ENCODE data around the gene RALGDS. TPM values are rescaled to one million over a fixed set of nuclear protein-coding genes. Genes with fewer than 3 reads are reported as not detected.

Gene RALGDS
- total RNA-seq, 2 donors from 2014 or later: 27.8 to 64.6 TPM

- no peak for DNase-seq
- no peak for ATAC-seq
- no peak overlapping the region for H3K4me3 ChIP-seq
- no peaks in the 10 kb centered on the region for H3K27me3 ChIP-seq
- no peak overlapping the region for H3K27ac ChIP-seq
- H3K9me3 ChIP-seq: no peaks in the 10 kb centered on the region
- TF ChIP-seq, protein P1, sequence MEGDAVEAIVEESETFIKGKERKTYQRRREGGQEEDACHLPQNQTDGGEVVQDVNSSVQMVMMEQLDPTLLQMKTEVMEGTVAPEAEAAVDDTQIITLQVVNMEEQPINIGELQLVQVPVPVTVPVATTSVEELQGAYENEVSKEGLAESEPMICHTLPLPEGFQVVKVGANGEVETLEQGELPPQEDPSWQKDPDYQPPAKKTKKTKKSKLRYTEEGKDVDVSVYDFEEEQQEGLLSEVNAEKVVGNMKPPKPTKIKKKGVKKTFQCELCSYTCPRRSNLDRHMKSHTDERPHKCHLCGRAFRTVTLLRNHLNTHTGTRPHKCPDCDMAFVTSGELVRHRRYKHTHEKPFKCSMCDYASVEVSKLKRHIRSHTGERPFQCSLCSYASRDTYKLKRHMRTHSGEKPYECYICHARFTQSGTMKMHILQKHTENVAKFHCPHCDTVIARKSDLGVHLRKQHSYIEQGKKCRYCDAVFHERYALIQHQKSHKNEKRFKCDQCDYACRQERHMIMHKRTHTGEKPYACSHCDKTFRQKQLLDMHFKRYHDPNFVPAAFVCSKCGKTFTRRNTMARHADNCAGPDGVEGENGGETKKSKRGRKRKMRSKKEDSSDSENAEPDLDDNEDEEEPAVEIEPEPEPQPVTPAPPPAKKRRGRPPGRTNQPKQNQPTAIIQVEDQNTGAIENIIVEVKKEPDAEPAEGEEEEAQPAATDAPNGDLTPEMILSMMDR (IDR thresholded peaks at IDR 0.05): no peak
- no peak for TF ChIP-seq POLR2A (IDR thresholded peaks at IDR 0.05)
- no peaks in the 10 kb centered on the region for H3K4me1 ChIP-seq
- 76 to 83% methylated on average over 2 to 9 of the region's 9 CpGs for WGBS, 2 donors
- intact Hi-C loops (cut with DNase I): no loop called here
- no peaks in the 10 kb centered on the region for H3K36me3 ChIP-seq (replicated peaks in 1 of 2; ENCODE audit: insufficient read depth in 1 of 2, low read depth in 2 of 2)
Measured at GRCh38 chr9:133155156-133155555, 34.1 kb upstream of the RALGDS start.

GRCh38 chr9:133154097-133154989 is 33.3 kb upstream of the RALGDS start:
- no peak for ATAC-seq
- WGBS, 2 donors: 85 to 89% methylated on average over 10 to 13 of the region's 13 CpGs
- Histone ChIP-seq H3K27ac (no peak overlapping the region), H3K36me3 (replicated peaks in 1 of 2; ENCODE audit: insufficient read depth in 1 of 2, low read depth in 2 of 2) (no peaks in the 10 kb centered on the region), H3K9me3 (no peaks in the 10 kb centered on the region), H3K4me1 (peaks cover 8% of the 10 kb centered on the region), H3K4me3 (no peak overlapping the region), H3K27me3 (no peaks in the 10 kb centered on the region)
- intact Hi-C loops (cut with DNase I): no loop called here
- DNase-seq: no peak
- TF ChIP-seq POLR2A (IDR thresholded peaks at IDR 0.05): no peak
- TF ChIP-seq, protein P1 (IDR thresholded peaks at IDR 0.05): no peak

- intact Hi-C loops (cut with DNase I): no loop called here
Measured at GRCh38 chr9:133153227-133154096, 32.4 kb upstream of the RALGDS start.

DNA sequence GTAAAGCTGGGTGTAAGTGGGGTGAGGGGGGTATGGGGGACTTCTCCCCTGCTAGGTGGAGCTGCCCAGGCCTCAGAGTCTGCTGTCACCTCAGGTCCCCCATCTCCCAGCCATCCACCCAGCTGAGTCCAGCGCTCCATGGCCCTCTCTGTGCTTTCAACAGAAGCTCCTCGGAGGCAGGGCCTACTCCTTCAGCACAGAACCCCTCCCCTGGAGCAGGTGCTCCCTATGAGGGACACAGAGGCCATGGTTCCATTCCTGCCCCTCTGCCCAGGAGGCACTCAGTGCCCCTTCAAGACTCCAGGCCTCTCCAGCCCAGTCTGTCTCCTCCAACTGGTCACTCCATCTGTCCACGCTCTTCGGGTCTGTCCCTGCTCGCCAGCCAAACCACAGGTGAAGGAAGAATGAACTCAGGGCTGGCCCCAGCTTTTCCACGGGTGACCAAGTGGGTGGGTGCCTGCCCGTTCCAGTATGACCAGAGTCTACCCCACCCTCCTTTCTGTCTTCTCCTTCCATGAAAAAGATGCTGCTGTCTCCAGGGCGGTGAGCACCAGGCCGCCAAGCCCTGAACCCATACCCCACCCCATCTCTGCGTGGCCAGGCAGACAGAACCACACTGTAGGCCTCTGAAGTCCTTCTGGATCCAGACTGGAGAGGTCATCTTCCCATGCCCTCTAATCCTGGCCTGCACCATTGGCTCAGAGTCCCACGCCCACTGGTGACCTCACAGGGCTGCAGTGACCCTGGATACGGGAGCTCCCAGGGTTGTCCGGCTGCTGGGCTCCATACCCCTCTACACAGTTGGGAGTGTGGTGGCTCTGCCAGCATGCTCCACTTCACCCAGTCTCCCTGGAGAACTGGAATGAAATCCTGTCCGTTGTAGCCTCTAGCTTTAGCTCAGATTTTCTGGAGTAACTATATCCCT is 30.8 kb upstream of the RALGDS start:
- H3K27me3 ChIP-seq: no peaks in the 10 kb centered on the region
- 76 to 82% methylated on average over 8 to 14 of the region's 14 CpGs for WGBS, 2 donors
- intact Hi-C loops (cut with DNase I): no loop called here
- no peak for DNase-seq
- TF ChIP-seq, protein P1 (IDR thresholded peaks at IDR 0.05): no peak
- TF ChIP-seq POLR2A (IDR thresholded peaks at IDR 0.05): no peak
- no peak overlapping the region for H3K27ac ChIP-seq
- H3K4me3 ChIP-seq: no peak overlapping the region
- no peaks in the 10 kb centered on the region for H3K36me3 ChIP-seq (replicated peaks in 1 of 2; ENCODE audit: insufficient read depth in 1 of 2, low read depth in 2 of 2)
- ATAC-seq: no peak
- peaks cover 27% of the 10 kb centered on the region for H3K4me1 ChIP-seq
- no peaks in the 10 kb centered on the region for H3K9me3 ChIP-seq

More at GRCh38 chr9:133153227-133154096, 32.4 kb upstream of the RALGDS start:
- TF ChIP-seq, protein P1 (IDR thresholded peaks at IDR 0.05): no peak
- no peak for TF ChIP-seq POLR2A (IDR thresholded peaks at IDR 0.05)
- Histone ChIP-seq H3K4me3 (no peak overlapping the region), H3K4me1 (peaks cover 11% of the 10 kb centered on the region), H3K27me3 (no peaks in the 10 kb centered on the region), H3K27ac (no peak overlapping the region), H3K9me3 (no peaks in the 10 kb centered on the region), H3K36me3 (replicated peaks in 1 of 2; ENCODE audit: insufficient read depth in 1 of 2, low read depth in 2 of 2) (no peaks in the 10 kb centered on the region)
- DNase-seq (no peak), ATAC-seq (no peak)
- WGBS, 2 donors: 72 to 74% methylated on average over 20 to 34 of the region's 36 CpGs
